ENCODE measurements around the gene GPR139. TPM values are rescaled to one million over a fixed set of nuclear protein-coding genes. Genes with fewer than 3 reads are reported as not detected.

GPR139 gene
- total RNA-seq, 4 donors from 2014 or later = not detected

DNA sequence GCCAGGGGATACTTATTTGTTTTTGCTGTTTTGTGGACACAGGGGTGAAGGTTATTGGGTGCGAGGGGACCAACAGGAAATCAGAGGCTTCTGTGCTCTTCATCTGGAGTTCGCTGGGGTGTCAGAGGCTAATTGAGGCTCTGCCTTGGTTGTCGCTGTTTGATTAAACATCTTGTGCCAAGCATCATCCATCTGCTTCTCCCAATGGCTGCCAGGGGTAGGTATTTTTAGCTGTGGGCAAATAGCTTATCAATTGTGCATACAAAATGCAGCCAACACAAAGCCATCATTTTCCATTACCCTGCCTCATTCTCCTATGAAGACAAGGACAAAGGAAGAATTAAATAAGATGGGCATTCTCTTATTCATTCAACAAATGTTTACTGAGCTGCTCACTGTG is 27.8 kb downstream of the GPR139 start:
- Histone ChIP-seq H3K27ac (no peak overlapping the region), H3K4me3 (no peak overlapping the region), H3K9me3 (no peaks in the 10 kb centered on the region), H3K4me1 (no peaks in the 10 kb centered on the region), H3K36me3 (no peaks in the 10 kb centered on the region), H3K27me3 (peaks cover 0 to 13% (median 0%) of the 10 kb centered on the region in 4 donors)
- TF ChIP-seq, protein P1, sequence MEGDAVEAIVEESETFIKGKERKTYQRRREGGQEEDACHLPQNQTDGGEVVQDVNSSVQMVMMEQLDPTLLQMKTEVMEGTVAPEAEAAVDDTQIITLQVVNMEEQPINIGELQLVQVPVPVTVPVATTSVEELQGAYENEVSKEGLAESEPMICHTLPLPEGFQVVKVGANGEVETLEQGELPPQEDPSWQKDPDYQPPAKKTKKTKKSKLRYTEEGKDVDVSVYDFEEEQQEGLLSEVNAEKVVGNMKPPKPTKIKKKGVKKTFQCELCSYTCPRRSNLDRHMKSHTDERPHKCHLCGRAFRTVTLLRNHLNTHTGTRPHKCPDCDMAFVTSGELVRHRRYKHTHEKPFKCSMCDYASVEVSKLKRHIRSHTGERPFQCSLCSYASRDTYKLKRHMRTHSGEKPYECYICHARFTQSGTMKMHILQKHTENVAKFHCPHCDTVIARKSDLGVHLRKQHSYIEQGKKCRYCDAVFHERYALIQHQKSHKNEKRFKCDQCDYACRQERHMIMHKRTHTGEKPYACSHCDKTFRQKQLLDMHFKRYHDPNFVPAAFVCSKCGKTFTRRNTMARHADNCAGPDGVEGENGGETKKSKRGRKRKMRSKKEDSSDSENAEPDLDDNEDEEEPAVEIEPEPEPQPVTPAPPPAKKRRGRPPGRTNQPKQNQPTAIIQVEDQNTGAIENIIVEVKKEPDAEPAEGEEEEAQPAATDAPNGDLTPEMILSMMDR (IDR thresholded peaks at IDR 0.05) = no peak
- TF ChIP-seq POLR2A (IDR thresholded peaks at IDR 0.05) = no peak
- intact Hi-C loops (cut with DNase I) = no loop called here
- WGBS, 2 donors = 76 to 90% methylated on average over 3 of the region's 3 CpGs
- DNase-seq = no peak

DNA sequence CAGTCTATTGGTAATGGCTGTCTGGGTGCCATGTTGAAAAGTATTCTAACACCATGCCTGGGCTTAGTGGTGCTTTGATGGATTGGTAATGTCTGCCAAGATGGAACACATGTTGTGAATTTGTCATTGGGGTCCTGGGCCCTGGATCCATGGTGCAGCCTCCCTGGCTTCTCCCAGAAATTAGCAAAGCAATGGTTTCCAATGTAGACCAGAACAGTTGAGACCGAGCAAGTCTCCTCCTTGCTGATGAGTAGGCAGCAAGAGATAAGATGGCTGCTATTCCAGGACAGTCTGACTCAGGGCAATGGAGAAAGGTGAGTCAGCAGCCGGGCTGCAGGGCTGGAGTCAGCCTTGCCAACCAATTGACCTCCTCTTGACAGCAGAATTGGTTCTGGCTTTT is 30.8 kb downstream of the GPR139 start:
- H3K4me1 ChIP-seq = no peaks in the 10 kb centered on the region
- DNase-seq = no peak
- intact Hi-C loops (cut with DNase I) = no loop called here
- H3K4me3 ChIP-seq = no peak overlapping the region
- H3K36me3 ChIP-seq = no peaks in the 10 kb centered on the region
- 70 to 87% methylated on average over 2 of the region's 2 CpGs for WGBS, 2 donors
- peaks cover 0 to 19% (median 0%) of the 10 kb centered on the region in 4 donors for H3K27me3 ChIP-seq
- H3K9me3 ChIP-seq = no peaks in the 10 kb centered on the region
- no peak overlapping the region for H3K27ac ChIP-seq
- TF ChIP-seq, protein P1 (IDR thresholded peaks at IDR 0.05) = no peak
- no peak for TF ChIP-seq POLR2A (IDR thresholded peaks at IDR 0.05)

DNA sequence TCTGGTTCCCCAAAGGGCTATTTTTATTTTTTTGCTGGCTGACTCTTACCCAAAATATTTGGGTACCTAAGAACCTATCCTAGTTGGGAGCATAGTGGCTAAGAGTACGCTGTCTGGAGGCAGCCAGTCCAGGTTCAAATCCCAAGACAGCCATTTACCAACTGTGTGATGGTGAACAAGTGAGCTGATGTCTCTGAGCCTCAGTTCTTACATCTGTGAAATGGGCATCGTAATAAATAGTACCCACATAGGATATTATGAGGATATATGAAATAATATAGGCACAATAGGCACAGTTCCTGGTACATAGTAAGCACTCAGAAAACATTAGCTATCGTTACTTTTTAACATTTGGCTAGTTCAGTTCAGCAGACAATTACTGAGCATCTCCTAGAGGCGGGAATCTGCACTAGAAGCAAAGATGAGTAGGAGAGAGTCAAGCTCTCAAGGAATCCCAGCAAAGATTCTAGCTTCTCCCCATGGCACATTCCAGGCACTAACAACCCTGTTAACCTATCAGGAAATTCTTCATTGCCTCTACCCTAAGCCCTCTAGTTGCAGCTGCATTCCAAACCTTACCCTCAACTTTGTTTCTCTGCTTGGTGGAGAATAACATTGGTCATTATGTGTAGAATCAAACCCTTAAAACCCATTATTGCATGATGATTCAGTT is 31.6 kb downstream of the GPR139 start:
- Histone ChIP-seq H3K27me3 (peaks cover 0 to 19% (median 0%) of the 10 kb centered on the region in 4 donors), H3K4me3 (no peak overlapping the region), H3K9me3 (no peaks in the 10 kb centered on the region), H3K4me1 (no peaks in the 10 kb centered on the region), H3K36me3 (no peaks in the 10 kb centered on the region), H3K27ac (no peak overlapping the region)
- WGBS, 2 donors = 68 to 81% methylated on average over 4 of the region's 4 CpGs
- intact Hi-C loops (cut with DNase I) = no loop called here
- no peak for DNase-seq
- no peak for TF ChIP-seq POLR2A (IDR thresholded peaks at IDR 0.05)
- TF ChIP-seq, protein P1 (IDR thresholded peaks at IDR 0.05) = no peak

DNA sequence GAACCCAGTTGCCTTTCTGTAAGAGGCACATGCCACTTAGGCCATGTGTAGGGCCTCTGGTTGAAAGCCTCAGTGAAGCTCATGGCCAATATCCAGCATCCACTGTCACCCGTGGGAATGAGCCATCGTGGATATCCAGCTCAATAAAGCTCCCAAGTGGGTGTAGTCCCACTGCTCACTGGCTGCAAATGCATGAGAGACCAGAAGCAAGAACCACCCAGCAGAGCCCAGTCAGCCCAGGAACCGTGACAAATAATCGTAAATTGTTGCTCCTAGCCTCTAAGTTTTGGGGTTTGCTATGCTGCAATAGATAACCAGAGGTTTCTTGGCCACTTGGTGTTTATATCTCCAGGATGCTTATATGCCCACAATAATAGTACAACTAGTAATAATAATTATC is 33.7 kb downstream of the GPR139 start:
- no peak for DNase-seq
- H3K36me3 ChIP-seq = no peaks in the 10 kb centered on the region
- H3K27me3 ChIP-seq = peaks cover 0 to 19% (median 0%) of the 10 kb centered on the region in 4 donors
- intact Hi-C loops (cut with DNase I) = no loop called here
- H3K27ac ChIP-seq = no peak overlapping the region
- H3K9me3 ChIP-seq = no peaks in the 10 kb centered on the region
- WGBS, 2 donors = 36 to 78% methylated on average over 2 to 4 of the region's 4 CpGs
- no peak overlapping the region for H3K4me3 ChIP-seq
- no peaks in the 10 kb centered on the region for H3K4me1 ChIP-seq
- TF ChIP-seq, protein P1 (IDR thresholded peaks at IDR 0.05) = no peak
- no peak for TF ChIP-seq POLR2A (IDR thresholded peaks at IDR 0.05)

DNA sequence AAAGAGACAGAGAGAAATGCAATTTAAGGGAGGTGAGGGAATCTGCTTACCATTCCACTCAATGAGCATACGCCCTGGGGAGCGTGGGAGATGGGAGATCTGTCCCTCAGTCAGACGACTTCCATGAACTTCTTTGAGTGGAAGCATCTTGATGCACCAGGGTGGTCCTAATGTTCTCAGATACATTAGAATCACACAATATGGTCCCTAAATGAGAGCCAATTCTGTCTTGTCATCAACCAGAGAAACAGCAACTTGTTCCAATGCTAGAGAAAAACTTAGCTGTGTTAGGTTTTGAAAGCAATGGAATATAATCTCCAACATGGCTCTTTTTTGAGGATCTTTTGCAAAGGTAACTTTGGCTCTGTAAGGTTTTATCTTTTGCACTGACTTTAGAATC is 44.1 kb downstream of the GPR139 start:
- Histone ChIP-seq H3K9me3 (no peaks in the 10 kb centered on the region), H3K36me3 (no peaks in the 10 kb centered on the region), H3K4me1 (no peaks in the 10 kb centered on the region), H3K27ac (no peak overlapping the region), H3K4me3 (no peak overlapping the region), H3K27me3 (no peaks in the 10 kb centered on the region)
- intact Hi-C loops (cut with DNase I) = no loop called here
- DNase-seq = no peak
- WGBS, 2 donors = 87 to 92% methylated on average over 3 of the region's 3 CpGs
- TF ChIP-seq, protein P1 (IDR thresholded peaks at IDR 0.05) = no peak
- TF ChIP-seq POLR2A (IDR thresholded peaks at IDR 0.05) = no peak

All from esophagus squamous epithelium (tissue), 5 donors.